ENCODE results near the gene XRCC1. TPM values are rescaled to one million over a fixed set of nuclear protein-coding genes. Genes with fewer than 3 reads are reported as not detected.

Gene XRCC1
- total RNA-seq, 1 experiment from 2014 or later: 20.1 TPM

GRCh38 chr19:43506629-43507028 lies 68.7 kb downstream of the XRCC1 start:
- H3K4me1 ChIP-seq (ENCODE audit: control insufficient read depth, insufficient read depth, low read length): no peaks in the 10 kb centered on the region
- CTCF ChIA-PET: no interaction called here
- H3K9me3 ChIP-seq (ENCODE audit: control insufficient read depth, insufficient read depth, low read depth, low read length): no peaks in the 10 kb centered on the region

GRCh38 chr19:43505941-43506340 lies 69.4 kb downstream of the XRCC1 start:
- intact Hi-C loops (cut with micrococcal nuclease; ENCODE audit: unreplicated experiment): no loop called here
- H3K9me3 ChIP-seq (ENCODE audit: control insufficient read depth, insufficient read depth, low read depth, low read length): no peaks in the 10 kb centered on the region
- DNase-seq (ENCODE audit: low read depth, low spot score) (no peak), ATAC-seq (no peak)
- no peaks in the 10 kb centered on the region for H3K27me3 ChIP-seq (ENCODE audit: control insufficient read depth, insufficient read depth, low read length)
- BruUV-seq (replicated peaks): no TSS peak
- TF ChIP-seq SIN3A (IDR thresholded peaks at IDR 0.05; ENCODE audit: borderline replicate concordance, insufficient read depth, low read depth, low read length) (no peak), CTCF (IDR thresholded peaks at IDR 0.05) (no peak), POLR2AphosphoS5 (IDR thresholded peaks at IDR 0.05; ENCODE audit: low read depth, low read length) (no peak), TCF7L2 (IDR thresholded peaks at IDR 0.05; ENCODE audit: low read depth, low read length) (no peak), REST (IDR thresholded peaks at IDR 0.05; ENCODE audit: insufficient read depth in 1 of 2, low read depth in 2 of 2, low read length in 1 of 2) (no peak)
- H3K4me3 ChIP-seq (ENCODE audit: low read depth in 2 of 2, low read length in 2 of 2): no peak overlapping the region
- POLR2A ChIA-PET: no interaction called here
- H3K36me3 ChIP-seq (ENCODE audit: control insufficient read depth, insufficient read depth, low read length): no peaks in the 10 kb centered on the region
- H3K27ac ChIP-seq (ENCODE audit: low read length): no peak overlapping the region
- CTCF ChIA-PET: no interaction called here
- in situ Hi-C loops (cut with HindIII; ENCODE audit: low pct_unique_long_range_greater_than_20kb, low sequenced_read_pairs): no loop called here
- no peaks in the 10 kb centered on the region for H3K4me1 ChIP-seq (ENCODE audit: control insufficient read depth, insufficient read depth, low read length)

More at GRCh38 chr19:43506629-43507028, 68.7 kb downstream of the XRCC1 start:
- H3K4me3 ChIP-seq (ENCODE audit: low read depth in 2 of 2, low read length in 2 of 2): no peak overlapping the region
- DNase-seq (ENCODE audit: low read depth, low spot score): no peak
- POLR2A ChIA-PET: no interaction called here
- no peaks in the 10 kb centered on the region for H3K27me3 ChIP-seq (ENCODE audit: control insufficient read depth, insufficient read depth, low read length)
- H3K36me3 ChIP-seq (ENCODE audit: control insufficient read depth, insufficient read depth, low read length): no peaks in the 10 kb centered on the region
- no peak for TF ChIP-seq SIN3A (IDR thresholded peaks at IDR 0.05; ENCODE audit: borderline replicate concordance, insufficient read depth, low read depth, low read length)
- no peak for TF ChIP-seq POLR2AphosphoS5 (IDR thresholded peaks at IDR 0.05; ENCODE audit: low read depth, low read length)
- no peak for TF ChIP-seq CTCF (IDR thresholded peaks at IDR 0.05)
- TF ChIP-seq TCF7L2 (IDR thresholded peaks at IDR 0.05; ENCODE audit: low read depth, low read length): no peak
- no peak for TF ChIP-seq REST (IDR thresholded peaks at IDR 0.05; ENCODE audit: insufficient read depth in 1 of 2, low read depth in 2 of 2, low read length in 1 of 2)
- in situ Hi-C loops (cut with HindIII; ENCODE audit: low pct_unique_long_range_greater_than_20kb, low sequenced_read_pairs) (no loop called here), intact Hi-C loops (cut with micrococcal nuclease; ENCODE audit: unreplicated experiment) (no loop called here)
- BruUV-seq (replicated peaks): no TSS peak
- no peak for ATAC-seq
- H3K27ac ChIP-seq (ENCODE audit: low read length): no peak overlapping the region
